NB4 (cell line): ENCODE results near the gene C1orf122.

Experiments
- MYC ChIP-seq: IDR thresholded peaks from 2 replicates; pipeline ENCODE4 v1.6.1; 2011; ENCODE audit warnings: low read depth, low read length
- POLR2A ChIP-seq: IDR thresholded peaks from 2 replicates; pipeline ENCODE4 v1.6.1; 2011; ENCODE audit warnings: mild to moderate bottlenecking; ENCODE audit not compliant: insufficient read length; ENCODE audit errors: extremely low read depth
- TF ChIP-seq, protein P1 (sequence below): IDR thresholded peaks from one replicate; pipeline ENCODE4 v1.5.1; 2012; ENCODE audit warnings: low read depth, low read length
- TF ChIP-seq, protein P2 (sequence below): IDR thresholded peaks from 2 replicates; pipeline ENCODE4 v1.6.1; 2011; ENCODE audit warnings: low read depth, low read length

DNA sequence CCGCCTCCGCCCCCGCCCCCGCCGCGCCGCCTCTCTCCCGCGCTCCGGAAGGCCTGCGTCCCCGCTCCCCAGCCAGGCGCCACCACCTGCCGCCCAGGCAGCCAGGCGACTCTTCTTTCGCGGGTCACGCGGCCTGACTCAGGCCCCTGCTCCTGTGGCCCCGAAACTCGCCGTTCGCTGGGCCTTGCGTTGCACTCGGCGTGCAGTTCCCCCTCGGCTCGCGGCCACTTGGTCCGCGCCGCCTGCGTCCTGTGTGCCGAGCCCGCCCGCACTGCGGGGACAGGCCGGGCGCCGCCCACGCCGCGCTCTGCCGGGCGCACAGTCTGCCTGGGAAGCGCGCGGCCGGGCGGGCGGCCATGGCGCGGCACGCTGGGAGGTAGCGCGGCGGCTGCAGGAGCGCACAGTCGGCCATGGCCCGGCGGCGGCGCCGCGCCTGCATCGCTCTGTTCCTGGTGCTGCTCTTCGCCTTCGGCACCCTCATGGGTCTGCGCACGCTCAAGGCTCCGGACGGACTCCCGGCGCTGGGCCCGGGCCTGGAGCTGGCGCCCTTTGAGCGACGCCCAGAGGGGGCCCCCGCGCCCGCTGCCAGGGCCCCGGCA is 13.7 kb upstream of the C1orf122 start, which contains the start of gene MANEAL:
- TF ChIP-seq, protein P1, sequence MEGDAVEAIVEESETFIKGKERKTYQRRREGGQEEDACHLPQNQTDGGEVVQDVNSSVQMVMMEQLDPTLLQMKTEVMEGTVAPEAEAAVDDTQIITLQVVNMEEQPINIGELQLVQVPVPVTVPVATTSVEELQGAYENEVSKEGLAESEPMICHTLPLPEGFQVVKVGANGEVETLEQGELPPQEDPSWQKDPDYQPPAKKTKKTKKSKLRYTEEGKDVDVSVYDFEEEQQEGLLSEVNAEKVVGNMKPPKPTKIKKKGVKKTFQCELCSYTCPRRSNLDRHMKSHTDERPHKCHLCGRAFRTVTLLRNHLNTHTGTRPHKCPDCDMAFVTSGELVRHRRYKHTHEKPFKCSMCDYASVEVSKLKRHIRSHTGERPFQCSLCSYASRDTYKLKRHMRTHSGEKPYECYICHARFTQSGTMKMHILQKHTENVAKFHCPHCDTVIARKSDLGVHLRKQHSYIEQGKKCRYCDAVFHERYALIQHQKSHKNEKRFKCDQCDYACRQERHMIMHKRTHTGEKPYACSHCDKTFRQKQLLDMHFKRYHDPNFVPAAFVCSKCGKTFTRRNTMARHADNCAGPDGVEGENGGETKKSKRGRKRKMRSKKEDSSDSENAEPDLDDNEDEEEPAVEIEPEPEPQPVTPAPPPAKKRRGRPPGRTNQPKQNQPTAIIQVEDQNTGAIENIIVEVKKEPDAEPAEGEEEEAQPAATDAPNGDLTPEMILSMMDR = no peak
- no peak for TF ChIP-seq POLR2A
- TF ChIP-seq, protein P2, sequence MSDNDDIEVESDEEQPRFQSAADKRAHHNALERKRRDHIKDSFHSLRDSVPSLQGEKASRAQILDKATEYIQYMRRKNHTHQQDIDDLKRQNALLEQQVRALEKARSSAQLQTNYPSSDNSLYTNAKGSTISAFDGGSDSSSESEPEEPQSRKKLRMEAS = no peak
- no peak for TF ChIP-seq MYC
